Activated B cell treated with CpG ODN at 0.5 μM for 24 hours (primary cell): Measurements from ENCODE around the gene FASTK. TPM values are rescaled to one million over a fixed set of nuclear protein-coding genes. Genes with fewer than 3 reads are reported as not detected.

Experiments
- ATAC-seq: fragments of 200-7000 bp; cut with Tn5 transposase; one replicate; pipeline ENCODE4 v1.10.0; 2021; ENCODE audit warnings: low read depth, mild to moderate bottlenecking, moderate library complexity
- CTCF ChIA-PET: fragments of 350-600 bp; sonication (Branson Sonifier 250); formaldehyde crosslinking; loops from one replicate; lab custom pipeline; 2021; ENCODE audit warnings: antibody characterized with exemption; lab: Charles Lee
- POLR2A ChIA-PET: fragments of 350-600 bp; sonication (Branson Sonifier 250); formaldehyde crosslinking; loops from one replicate; lab custom pipeline; 2021; ENCODE audit warnings: antibody characterized with exemption; lab: Charles Lee
- DNase-seq: peaks from one replicate; pipeline ENCODE4 v3.0.0; 2022
- H3K27ac Mint-ChIP-seq: one replicate; pipeline ENCODE4 v1.8.0; 2020; ENCODE audit warnings: mixed read lengths
- H3K27me3 Mint-ChIP-seq: one replicate; pipeline ENCODE4 v1.8.0; 2021; ENCODE audit warnings: mixed read lengths
- H3K36me3 Mint-ChIP-seq: one replicate; pipeline ENCODE4 v1.8.0; 2021; ENCODE audit warnings: low read depth, mixed read lengths
- H3K4me1 Mint-ChIP-seq: one replicate; pipeline ENCODE4 v1.8.0; 2021; ENCODE audit warnings: mixed read lengths
- H3K4me3 Mint-ChIP-seq: one replicate; pipeline ENCODE4 v1.8.0; 2020; ENCODE audit warnings: mild to moderate bottlenecking, mixed read lengths
- H3K9me3 Mint-ChIP-seq: one replicate; pipeline ENCODE4 v1.8.0; 2020; ENCODE audit warnings: mixed read lengths
- intact Hi-C: fragments of 100-400 bp; cut with micrococcal nuclease; formaldehyde crosslinking; loops from one replicate; pipeline ENCODE4 v1.15.1; 2024
- total RNA-seq: library from RNA; stranded (reverse); gene quantifications from 2 replicates; pipeline ENCODE4 v1.2.3, GENCODE V29; 2022
- TF ChIP-seq, protein P1 (sequence below): fragments of 200-600 bp; IDR thresholded peaks from one replicate; pipeline ENCODE4 v1.8.0; 2022; ENCODE audit warnings: antibody characterized with exemption, mild to moderate bottlenecking

Gene FASTK
- total RNA-seq, 1 donor from 2014 or later, result 103 TPM

DNA sequence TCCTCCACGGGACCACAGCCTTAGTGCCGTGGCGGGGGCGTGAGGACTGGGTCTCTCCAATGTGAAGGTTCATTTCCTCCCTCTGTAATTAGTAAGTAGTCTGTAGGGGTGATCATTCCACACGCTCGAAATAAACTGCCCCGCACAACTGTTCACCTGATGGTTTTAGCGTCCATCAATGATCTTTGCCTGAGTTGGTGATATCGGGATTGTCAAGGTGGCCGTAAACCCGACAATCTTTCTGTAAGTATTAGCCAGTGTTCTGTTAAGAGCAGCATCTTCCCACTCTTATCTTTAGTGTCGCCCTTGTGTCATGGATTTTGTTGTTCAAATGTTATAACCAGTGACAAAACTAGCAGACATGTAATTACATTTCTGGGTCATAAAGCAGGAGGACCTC, 23.4 kb upstream of the FASTK start:
- DNase-seq (no peak), ATAC-seq (no peak)
- Mint-ChIP-seq H3K27ac (no peak overlapping the region), H3K27me3 (peaks cover 2% of the 10 kb centered on the region), H3K9me3 (no peaks in the 10 kb centered on the region), H3K4me1 (no peaks in the 10 kb centered on the region), H3K4me3 (no peak overlapping the region), H3K36me3 (no peaks in the 10 kb centered on the region)
- TF ChIP-seq, protein P1, sequence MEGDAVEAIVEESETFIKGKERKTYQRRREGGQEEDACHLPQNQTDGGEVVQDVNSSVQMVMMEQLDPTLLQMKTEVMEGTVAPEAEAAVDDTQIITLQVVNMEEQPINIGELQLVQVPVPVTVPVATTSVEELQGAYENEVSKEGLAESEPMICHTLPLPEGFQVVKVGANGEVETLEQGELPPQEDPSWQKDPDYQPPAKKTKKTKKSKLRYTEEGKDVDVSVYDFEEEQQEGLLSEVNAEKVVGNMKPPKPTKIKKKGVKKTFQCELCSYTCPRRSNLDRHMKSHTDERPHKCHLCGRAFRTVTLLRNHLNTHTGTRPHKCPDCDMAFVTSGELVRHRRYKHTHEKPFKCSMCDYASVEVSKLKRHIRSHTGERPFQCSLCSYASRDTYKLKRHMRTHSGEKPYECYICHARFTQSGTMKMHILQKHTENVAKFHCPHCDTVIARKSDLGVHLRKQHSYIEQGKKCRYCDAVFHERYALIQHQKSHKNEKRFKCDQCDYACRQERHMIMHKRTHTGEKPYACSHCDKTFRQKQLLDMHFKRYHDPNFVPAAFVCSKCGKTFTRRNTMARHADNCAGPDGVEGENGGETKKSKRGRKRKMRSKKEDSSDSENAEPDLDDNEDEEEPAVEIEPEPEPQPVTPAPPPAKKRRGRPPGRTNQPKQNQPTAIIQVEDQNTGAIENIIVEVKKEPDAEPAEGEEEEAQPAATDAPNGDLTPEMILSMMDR, result no peak
- ChIA-PET POLR2A (no interaction called here), CTCF (no interaction called here)
- intact Hi-C loops, result no loop called here

DNA sequence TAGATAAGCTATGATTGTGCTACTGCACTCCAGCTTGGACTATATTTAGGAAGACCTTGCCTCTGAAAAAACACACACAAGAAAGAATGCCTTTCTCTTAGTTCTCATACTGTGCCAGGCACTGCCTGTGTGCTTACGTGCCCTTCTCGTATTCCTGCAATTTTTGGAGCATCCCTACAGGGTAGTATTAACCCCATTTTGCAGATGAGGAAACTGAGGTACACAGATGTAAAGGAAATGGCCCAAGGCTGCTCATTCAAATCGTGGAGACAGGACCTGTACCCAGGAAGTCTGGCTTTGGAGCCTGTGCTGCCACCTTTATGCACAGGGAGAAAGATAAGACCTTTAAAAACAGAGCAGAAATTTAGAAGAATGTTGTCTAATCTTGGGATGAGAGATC, 22.4 kb upstream of the FASTK start:
- Mint-ChIP-seq H3K36me3 (no peaks in the 10 kb centered on the region), H3K27ac (no peak overlapping the region), H3K4me1 (no peaks in the 10 kb centered on the region), H3K9me3 (no peaks in the 10 kb centered on the region), H3K27me3 (peaks cover 2% of the 10 kb centered on the region), H3K4me3 (no peak overlapping the region)
- intact Hi-C loops, result no loop called here
- ATAC-seq, result no peak
- no peak for DNase-seq
- ChIA-PET CTCF (no interaction called here), POLR2A (no interaction called here)
- TF ChIP-seq, protein P1, result no peak

DNA sequence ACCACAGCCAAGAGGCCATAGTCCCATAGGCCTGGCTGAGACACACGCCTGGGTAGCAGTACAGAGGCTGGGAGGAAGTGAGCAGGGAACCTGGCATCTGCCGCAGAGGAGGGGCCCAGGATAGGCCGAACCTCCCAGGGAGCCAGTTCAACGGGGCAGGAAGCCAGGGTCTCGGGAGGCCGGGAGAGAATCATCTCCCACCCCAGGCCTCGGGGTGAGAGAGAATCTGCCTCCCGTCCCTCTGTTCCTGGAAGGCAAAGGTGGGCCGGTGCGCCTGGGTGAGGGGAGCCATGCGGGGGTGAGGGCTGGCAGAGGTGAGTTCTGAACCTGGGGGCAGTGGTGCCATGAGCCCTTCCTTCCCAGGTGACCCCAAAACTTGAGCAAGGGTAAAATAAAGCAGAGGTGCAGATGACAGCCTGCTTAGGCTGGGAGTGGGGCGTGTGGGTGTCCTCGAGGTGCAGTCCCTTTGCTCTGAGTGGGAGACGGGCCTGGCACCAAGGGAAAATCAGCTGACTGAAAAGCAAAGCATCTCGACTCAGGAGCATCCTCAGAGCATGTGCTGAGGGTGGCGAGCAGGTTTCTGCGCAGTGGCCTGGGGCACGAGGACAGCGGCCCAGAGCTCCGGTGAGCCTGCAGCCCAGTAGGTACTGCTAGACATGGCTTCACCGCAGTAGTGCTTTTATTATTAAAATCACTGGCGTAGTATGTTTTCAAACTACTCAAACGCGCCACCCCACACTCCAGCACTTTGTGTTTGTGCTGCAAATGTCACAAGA, 21.2 kb upstream of the FASTK start:
- no peaks in the 10 kb centered on the region for H3K36me3 Mint-ChIP-seq
- no peak overlapping the region for H3K27ac Mint-ChIP-seq
- no peak overlapping the region for H3K4me3 Mint-ChIP-seq
- ATAC-seq (no peak), DNase-seq (no peak)
- ChIA-PET POLR2A (interaction anchor here (0.6 kb wide), 1 partner anchor 1676 kb away, joined by 7 read pairs; no protein-coding TSS in a partner anchor), CTCF (no interaction called here)
- intact Hi-C loops, result no loop called here
- TF ChIP-seq, protein P1, result no peak
- peaks cover 2% of the 10 kb centered on the region for H3K27me3 Mint-ChIP-seq
- H3K9me3 Mint-ChIP-seq, result no peaks in the 10 kb centered on the region
- H3K4me1 Mint-ChIP-seq, result no peaks in the 10 kb centered on the region

DNA sequence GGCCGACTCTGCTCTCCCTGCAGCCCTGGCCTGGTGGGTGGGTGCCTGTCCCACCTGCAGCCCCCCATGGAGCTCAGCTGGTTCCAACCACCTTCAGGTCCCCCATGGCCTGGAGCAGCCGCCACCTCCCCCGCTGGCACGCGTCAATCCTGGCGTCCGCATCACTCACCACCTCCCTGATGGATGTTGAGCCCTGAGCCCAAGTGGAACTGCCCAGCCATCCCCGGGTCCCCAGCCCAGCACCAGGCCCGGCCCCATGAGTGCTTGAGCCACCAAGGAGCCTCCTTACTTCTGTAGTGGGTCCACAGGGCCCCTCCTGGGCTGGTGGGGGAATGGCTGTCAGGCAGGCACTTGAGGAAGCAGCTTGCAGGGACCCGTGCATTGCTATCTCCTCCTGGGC, 20.3 kb upstream of the FASTK start:
- intact Hi-C loops, result no loop called here

DNA sequence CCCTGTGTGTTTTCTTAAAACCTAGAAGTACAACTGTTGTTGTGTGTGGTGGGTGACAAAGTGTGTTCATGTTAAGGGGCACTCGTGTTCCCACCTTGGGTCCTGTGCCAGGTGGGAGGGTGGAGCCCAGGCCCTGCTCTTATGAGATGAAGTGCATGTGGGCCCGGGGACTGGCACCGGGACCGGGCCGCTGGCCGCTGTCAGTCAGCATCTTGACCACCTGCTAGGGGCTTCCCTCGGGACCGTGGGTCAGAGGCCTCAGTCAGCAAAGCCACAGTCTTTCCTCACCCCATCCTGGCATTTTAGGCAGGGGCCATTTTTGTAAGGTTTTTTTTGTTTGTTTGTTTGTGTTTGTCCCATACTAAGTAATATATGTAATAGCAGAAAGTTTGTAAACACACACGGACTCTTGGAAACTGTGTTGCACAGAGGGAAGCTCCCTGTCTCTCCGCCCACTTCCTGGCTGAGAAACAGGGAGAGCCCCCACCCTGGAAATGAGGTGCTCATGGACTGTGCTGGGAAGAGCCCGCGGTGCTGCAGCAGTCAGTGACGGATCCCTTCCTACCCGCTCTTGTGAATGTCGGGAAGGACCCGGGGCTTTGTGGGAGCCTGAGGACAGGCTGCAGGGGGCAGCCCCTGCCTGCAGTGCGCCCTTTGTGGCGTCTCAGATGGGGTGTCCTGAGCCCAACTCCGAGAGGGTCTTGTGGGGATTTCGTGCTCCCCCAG, 19.0 kb upstream of the FASTK start:
- H3K4me1 Mint-ChIP-seq, result no peaks in the 10 kb centered on the region
- H3K27me3 Mint-ChIP-seq, result no peaks in the 10 kb centered on the region
- no peaks in the 10 kb centered on the region for H3K36me3 Mint-ChIP-seq
- ChIA-PET CTCF (no interaction called here), POLR2A (no interaction called here)
- H3K4me3 Mint-ChIP-seq, result no peak overlapping the region
- no peak overlapping the region for H3K27ac Mint-ChIP-seq
- no peak for DNase-seq
- H3K9me3 Mint-ChIP-seq, result no peaks in the 10 kb centered on the region
- ATAC-seq, result no peak
- intact Hi-C loops, result no loop called here
- TF ChIP-seq, protein P1, result no peak

More for the DNA sequence above, 20.3 kb upstream of the FASTK start:
- no peaks in the 10 kb centered on the region for H3K9me3 Mint-ChIP-seq
- no peaks in the 10 kb centered on the region for H3K4me1 Mint-ChIP-seq
- DNase-seq, result no peak
- H3K27me3 Mint-ChIP-seq, result no peaks in the 10 kb centered on the region
- no peak overlapping the region for H3K27ac Mint-ChIP-seq
- no peak overlapping the region for H3K4me3 Mint-ChIP-seq
- ATAC-seq, result no peak
- ChIA-PET POLR2A (no interaction called here), CTCF (no interaction called here)
- no peaks in the 10 kb centered on the region for H3K36me3 Mint-ChIP-seq
- TF ChIP-seq, protein P1, result no peak
